DMS 273 (cell line): Measurements from ENCODE around the gene KIF3C.
A peak's percentile ranks its signal among the peaks of the same experiment; 100 is the strongest.
"Not testable (repeated sequence)": the region's sequence is repeated elsewhere in the genome, so short reads cannot be mapped to it uniquely, and the experiment has no call there.

Experiments
- DNase-seq: peaks from one replicate; lab custom pipeline; 2025; ENCODE audit not compliant: unreplicated experiment; lab: John Stamatoyannopoulos, UW

KIF3C gene

DNA sequence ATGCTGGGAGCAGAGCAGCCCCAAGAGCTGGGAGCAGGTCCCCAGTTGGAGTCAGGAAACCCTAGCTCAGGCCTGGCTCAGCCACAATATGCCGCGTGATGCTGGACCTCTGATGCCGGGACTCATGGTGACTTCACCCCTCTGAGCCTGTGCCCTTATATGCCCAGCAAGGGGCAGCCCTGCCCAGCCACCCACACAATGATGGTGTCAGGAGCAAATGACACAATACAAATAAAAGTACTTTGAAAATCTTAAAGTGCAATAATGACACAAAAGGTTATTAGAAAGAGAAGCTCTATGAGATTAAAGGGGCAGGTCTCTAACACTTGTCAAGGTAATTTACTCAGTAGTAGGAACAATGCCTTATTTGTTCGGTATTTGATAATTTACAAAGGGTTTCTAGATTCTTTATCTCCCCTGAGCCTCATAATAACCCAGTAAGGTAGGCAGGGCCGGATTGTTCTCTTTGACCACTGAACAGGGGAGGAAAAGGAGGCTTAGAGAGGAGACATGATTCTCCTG, 18.3 kb upstream of the KIF3C start:
- DNase-seq = peak; percentile 35

DNA sequence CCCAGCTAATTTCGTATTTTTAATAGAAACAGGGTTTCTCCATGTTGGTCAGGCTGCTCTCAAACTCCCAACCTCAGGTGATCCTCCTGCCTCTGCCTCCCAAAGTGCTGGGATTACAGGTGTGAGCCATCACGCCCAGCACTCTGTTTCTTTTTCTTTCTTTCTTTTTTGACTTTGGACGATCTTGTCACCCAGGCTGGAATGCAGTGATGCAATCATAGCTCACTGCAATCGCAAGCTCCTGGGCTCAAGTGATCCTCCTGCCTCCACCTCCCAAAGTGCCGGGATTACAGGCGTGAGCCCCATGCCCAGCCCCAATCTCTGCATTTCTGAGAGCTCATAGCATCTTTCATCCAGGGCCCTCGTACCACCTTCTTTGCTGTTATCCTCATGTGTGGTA, 17.1 kb upstream of the KIF3C start:
- not testable (repeated sequence) for DNase-seq

- DNase-seq = not testable (repeated sequence)
Observed at GRCh38 chr2:25998816-25999383, 16.6 kb upstream of the KIF3C start.

DNA sequence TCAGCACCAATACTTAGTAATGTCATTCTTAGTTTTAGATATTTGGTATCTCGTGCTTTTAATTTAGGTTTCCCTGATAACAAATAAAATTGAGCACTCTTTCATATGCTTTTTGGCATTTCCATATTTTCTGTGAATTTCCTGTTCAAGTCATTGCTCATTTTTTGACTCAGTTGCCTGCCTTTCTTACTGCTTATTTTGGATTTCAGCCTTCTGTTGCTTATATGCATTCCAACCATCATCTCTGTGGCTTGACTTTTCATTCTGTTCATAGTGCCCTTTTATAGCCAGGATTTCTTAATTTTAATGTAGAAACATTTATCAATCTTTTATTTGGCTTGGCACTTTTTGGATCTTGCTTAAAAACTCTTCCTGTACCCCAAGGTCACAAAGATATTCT, 14.5 kb upstream of the KIF3C start:
- no peak for DNase-seq

- no peak for DNase-seq
Observed at GRCh38 chr2:25994509-25994908, 12.2 kb upstream of the KIF3C start.

DNA sequence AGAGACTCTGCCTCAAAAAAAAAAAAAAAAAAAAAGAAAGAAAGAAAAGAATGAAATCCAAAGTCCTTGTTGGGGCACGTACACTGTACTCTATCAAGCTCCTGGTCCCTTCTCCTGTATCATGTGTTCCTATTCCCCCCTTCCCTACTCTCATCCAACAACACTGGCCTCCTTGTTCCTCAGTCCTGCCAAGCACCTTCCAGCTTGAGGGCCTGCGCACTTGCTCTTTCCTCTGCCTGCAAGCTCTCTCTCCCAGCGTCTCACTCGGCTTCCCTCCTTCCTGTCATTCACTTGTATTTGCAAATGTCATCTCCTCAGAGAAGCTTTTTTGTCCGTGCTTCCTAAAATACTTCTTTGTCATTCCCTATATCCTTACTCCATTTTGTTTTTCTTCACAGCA, 10.8 kb upstream of the KIF3C start:
- no peak for DNase-seq

GRCh38 chr2:25992556-25992955, 10.3 kb upstream of the KIF3C start:
- DNase-seq = no peak

- DNase-seq = no peak
Observed at GRCh38 chr2:25991965-25992364, 9.7 kb upstream of the KIF3C start.

DNA sequence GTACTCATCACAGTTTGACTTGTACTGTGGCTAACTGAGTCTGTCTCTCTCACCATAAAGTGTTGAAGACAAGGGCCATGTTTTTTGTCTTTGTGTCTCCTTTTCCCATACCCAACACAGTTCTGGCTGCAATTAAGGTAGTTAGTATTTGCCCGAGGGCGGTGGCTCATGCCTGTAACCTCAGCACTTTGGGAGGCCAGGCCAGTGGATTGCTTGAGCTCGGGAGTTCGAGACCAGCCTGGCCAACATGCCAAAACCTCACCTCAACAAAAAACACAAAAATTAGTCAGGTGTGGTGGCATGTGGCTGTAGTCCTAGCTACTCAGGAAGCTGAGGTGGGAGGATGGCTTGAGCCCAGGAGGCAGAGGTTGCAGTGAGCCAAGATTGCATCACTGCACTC, 6.9 kb upstream of the KIF3C start:
- no peak for DNase-seq

GRCh38 chr2:25988134-25988533, 5.8 kb upstream of the KIF3C start:
- no peak for DNase-seq

DNA sequence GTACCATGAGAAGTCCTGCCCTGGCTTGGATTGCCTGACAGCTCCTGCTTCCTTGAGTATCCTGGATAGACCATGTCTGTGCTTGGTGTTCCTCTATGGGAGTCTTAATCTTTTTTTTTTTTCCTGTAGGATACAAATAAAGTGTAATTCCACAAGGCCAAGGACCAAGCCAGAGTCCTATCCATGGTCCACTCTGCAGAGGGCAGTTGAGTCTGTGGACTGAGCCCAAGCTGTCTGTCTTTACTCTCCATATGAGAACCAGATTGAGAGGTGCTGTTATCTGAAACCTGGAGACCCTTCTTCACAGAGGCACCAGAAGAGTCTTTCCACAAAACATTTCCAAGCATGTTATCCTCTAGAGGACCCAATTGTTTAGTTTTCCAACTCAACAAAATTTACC, 1.4 kb upstream of the KIF3C start:
- DNase-seq = no peak

DNA sequence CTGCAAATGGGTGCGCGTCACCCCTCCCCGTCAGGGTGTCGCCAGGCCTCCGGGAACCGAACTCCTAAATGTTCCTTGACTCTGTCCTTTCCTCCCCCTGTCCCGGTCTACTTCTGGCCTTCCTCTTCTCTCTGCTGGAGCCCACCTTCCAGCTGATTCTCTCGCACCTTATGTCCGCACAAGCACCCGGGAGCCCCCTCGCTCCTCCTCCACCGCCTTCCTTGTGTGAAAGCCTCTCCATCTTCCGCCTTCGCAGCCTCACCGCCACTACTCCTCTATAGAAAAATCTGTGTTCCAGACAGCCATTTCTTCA, 627 bp upstream of the KIF3C start:
- no peak for DNase-seq

DNA sequence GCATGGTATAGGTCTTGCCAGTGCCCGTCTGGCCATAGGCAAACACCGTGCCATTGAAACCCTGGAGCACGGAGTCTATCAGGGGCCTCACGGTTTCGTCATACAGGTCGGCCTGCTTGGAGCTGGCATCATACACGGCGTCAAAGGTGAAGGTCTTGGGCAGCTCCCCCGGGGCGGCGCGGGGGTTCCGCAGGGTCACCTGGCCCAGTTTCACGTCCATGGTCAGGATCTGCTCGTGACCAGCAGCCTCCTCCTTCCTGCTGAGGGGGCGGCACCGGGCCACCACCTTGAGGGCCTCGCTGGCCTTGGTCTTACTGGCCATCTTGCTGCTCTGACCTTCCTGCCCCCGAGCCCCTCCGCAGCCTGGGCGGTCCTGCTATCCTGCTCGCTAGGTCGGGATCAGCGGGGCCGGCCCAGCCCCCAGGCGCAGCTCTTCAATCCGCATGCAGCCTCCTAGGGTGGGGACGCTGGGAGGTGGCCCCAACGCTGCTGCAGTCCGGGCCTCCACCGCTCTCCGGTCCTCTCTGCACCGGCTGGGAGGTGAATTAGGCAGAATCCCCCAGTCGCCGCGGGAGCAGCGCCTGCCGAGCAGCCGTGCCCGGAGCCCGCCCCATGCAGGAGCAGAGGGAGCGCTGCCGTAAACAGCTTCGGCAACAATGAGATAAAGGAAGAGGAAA, 563 bp downstream of the KIF3C start:
- DNase-seq = peak; percentile 73

DNA sequence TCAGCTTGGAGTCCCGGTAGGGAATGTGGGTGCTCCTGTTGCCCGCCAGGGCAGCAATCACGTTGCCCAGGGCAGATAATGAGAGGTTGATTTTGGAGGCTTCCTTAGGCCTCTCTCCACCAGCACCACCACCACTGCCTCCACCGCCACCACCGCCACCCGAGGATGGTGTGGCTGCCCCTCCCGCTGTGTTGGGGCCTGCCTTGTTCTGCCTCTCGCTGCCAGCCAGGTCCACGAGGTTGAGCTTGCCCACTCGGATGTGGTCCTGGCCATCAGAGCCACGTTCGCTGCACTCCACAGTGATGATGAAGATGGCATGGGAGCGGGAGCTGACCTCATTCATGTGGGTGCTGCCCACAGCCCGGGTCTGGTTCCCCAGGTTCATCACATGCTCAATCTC, 1.3 kb downstream of the KIF3C start:
- no peak for DNase-seq

- no peak for DNase-seq
Observed at GRCh38 chr2:25980076-25980887, 2.0 kb downstream of the KIF3C start.

- no peak for DNase-seq
Observed at GRCh38 chr2:25979001-25979400, 3.3 kb downstream of the KIF3C start.

DNA sequence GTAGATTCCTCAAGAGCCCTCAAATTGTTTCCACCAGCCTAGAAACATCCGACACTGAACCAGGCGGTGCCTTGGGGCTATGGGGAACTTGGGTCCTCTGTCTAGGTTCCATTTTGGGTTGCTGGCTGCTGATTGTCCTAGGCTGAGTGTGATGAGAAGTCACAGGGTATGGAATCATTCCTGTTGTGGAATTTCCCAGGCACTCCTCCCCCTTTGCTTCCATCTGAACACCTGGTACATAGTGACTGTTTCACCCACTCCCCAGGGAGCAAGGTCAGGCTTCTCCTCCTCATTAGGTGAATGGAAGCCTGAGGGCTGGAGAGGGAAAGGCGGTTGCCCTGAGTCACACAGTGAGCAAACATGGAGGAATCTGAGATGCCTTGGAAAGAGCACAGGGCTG, 4.5 kb downstream of the KIF3C start:
- no peak for DNase-seq

DNA sequence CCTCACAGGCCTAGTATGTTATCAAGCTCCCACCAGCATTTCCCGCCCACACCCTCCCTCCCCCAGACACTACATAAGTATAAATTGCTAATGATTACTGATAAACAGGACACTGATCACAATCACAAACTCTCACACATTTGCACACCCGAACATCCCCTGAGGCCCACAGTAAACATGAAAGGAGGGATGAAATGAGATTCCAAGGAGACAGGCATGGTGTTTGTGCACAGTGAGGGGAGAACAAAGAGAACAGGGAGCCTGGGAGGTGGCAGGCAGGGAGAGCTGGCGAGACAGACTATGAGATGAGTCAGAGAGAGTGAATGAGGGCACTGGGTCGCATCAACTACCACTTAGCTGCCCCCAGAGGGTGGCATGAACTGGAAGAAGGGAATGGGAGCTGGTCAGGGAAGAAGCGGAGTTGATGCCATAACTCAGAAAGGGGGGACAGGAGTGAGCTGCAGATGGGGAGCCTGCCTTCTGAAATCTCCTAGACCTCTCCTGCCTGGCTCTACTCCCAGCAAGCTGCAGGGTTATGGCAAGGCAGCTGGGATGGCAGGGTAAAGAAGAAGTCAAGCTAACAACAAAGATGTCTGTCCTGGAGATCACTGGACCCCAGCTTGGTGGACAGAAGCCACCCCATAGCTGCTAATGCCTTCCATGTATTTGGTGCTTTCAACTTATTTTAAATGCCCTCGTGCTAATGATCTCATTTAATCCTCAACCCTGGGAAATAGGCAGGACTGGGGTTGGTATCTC, 5.1 kb downstream of the KIF3C start:
- DNase-seq = no peak

DNA sequence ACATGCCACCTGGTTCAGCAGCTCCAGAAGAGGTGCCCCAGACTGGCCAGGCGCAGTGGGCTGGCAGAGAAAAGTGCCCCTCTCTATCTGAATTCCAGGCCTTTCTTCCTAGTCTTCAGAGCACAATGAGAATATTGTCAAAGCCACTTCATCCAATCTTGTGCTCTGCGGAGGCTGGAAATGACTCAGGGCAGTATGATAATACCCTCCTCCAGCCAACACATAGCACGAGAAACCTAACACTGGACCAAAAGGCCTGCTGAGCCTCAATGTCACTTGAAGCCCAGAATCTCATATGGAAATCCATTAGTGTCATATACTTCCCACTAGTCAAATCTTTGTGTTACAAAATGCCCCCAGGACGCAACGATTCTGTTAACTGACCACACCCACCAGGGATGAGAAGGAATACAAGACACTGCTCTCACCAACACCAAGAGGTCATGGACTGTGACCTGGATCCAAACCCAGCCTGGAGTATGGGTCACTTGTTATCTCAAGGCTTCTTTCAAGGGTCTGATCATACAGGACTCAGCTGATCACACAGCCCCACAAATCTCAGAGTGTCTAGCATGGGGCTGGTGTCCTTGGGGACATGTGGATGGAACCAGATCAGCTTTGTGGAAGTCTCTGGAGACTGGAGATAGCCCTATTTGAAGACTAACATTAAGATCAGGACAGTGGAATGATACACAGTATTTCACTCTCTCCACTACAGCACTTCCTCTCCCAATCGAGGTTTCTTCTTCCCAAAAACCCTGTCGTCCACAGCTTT, 10.1 kb downstream of the KIF3C start:
- no peak for DNase-seq

DNA sequence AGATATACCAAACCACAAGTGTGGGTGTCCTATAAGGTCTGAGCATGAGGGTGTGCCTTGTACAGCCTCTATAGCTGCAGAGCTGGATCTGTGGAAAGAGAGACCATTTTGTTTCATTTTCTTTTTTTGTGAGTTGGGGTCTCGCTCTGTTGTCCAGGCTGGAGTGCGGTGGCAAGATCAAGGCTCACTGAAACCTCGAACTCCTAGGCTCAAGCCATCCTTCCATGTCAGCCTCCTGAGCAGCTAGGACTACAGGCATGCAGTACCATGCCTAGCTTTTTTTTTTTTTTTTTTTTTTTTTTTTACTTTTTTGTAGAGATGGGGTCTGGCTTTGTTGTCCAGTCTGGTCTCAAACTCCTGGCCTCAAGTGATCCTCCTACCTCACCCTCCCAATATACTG, 10.7 kb downstream of the KIF3C start:
- no peak for DNase-seq
